ENCODE measurements around the gene TCEANC2. TPM values are rescaled to one million over a fixed set of nuclear protein-coding genes. Genes with fewer than 3 reads are reported as not detected.

Gene TCEANC2
- total and polyA plus RNA-seq, 2 of the 4 experiments (the other 2 are of a cell fraction) = 2.4 to 3.2 TPM

DNA sequence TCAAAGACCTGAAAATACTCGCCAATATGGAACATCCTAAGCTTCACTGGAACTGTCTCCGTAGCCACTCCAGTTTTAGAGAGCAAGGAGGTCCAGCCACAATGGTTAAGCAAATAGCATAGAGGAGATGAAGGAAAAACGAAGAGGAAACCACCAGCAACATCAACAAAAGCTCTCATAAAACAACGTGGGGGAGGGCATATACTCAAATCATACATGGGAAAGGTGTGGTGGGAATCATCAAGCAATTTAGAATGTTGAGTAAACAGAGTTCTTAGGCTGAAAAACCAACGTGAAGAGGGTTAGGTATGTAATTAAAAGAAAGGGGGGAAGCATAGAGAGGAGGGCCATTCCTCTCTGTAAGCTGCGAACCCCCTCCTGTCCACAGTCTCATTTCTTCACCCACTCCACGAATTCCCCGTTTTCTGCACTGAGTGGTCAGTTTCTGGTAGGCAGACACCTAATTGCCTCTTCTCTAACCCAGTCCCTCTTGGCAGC, 1.4 kb upstream of the TCEANC2 start:
- Histone ChIP-seq H3K9me1 (ENCODE audit: insufficient read depth, low read length) (peaks cover 10% of the 10 kb centered on the region), H2BK20ac (ENCODE audit: low read depth, low read length) (no peak overlapping the region), H3K9ac (ENCODE audit: low read depth, low read length) (peak overlapping the region; percentile 73), H2AK9ac (replicated peaks; ENCODE audit: low read depth, low read length, poor library complexity) (peak overlapping the region; percentile 97), H2BK5ac (ENCODE audit: low read depth, low read length, poor library complexity, severe bottlenecking) (peak overlapping the region; percentile 44), H3K4me3 (ENCODE audit: insufficient read depth, low read depth, low read length) (peak overlapping the region; percentile 79), H2BK120ac (ENCODE audit: low read depth, low read length) (peak overlapping the region; percentile 10; the same call in 1 of the 2 replicates), H3K27me3 (ENCODE audit: control insufficient read depth, insufficient read depth, low read length) (no peaks in the 10 kb centered on the region), H3K14ac (replicated peaks; ENCODE audit: low read depth, low read length) (peak overlapping the region; percentile 79), H3K18ac (ENCODE audit: low read depth, low read length) (no peak overlapping the region), H2AFZ (replicated peaks; ENCODE audit: low read length, poor library complexity) (peak overlapping the region; percentile 94), H4K8ac (ENCODE audit: low read depth in 2 of 2, low read length in 2 of 2) (peak overlapping the region; percentile 25 to 89; a peak in 3 of 4 replicates), H3K4ac (ENCODE audit: low read depth, low read length) (peak overlapping the region; percentile 84), H3K79me1 (ENCODE audit: low read depth in 1 of 2, low read length in 2 of 2) (peaks cover 20 to 58% of the 10 kb centered on the region in 2 experiments), H3K23ac (ENCODE audit: low read depth, low read length) (peak overlapping the region; percentile 96), H3K36me3 (ENCODE audit: control insufficient read depth, insufficient read depth, low read length) (no peaks in the 10 kb centered on the region), H3K4me1 (ENCODE audit: control insufficient read depth, insufficient read depth, low read length) (peaks cover 8% of the 10 kb centered on the region), H3K27ac (ENCODE audit: insufficient read depth, low read length) (peak overlapping the region; percentile 75), H2AK5ac (ENCODE audit: low read depth, low read length) (peak overlapping the region; percentile 58; the same call in 1 of the 2 replicates), H4K91ac (ENCODE audit: insufficient read depth, low read depth, low read length) (peak overlapping the region; percentile 78), H4K5ac (ENCODE audit: low read depth, low read length) (peak overlapping the region; percentile 35; the same call in 1 of the 2 replicates), H4K20me1 (ENCODE audit: insufficient read depth, low read length) (peaks cover 13% of the 10 kb centered on the region), H3K56ac (ENCODE audit: extremely low read depth, insufficient read depth, low read length) (peak overlapping the region; percentile 73), H3K9me3 (ENCODE audit: control insufficient read depth, insufficient read depth, low read length) (no peaks in the 10 kb centered on the region), H3K4me2 (ENCODE audit: low read depth, low read length) (peak overlapping the region; percentile 95), H2BK15ac (ENCODE audit: low read depth, low read length) (0 out of 3 replicates have a peak overlapping the region, but pooled peaks have one; percentile 4)
- ChIA-PET CTCF (interaction anchor here (0.9 to 1.4 kb wide), 2 partner anchors 60 to 93 kb away, joined by 3 read pairs; no protein-coding TSS in a partner anchor), POLR2A (ENCODE audit: unreplicated experiment) (interaction anchor here (1.0 to 1.8 kb wide), 2 partner anchors 10 to 220 kb away, joined by 4 read pairs; no protein-coding TSS in a partner anchor)
- no peak for ATAC-seq (ENCODE audit: low read depth)
- intact Hi-C loops (cut with micrococcal nuclease) (loop anchor here (2.0 to 5.0 kb wide), 3 partner anchors 95 to 190 kb away; no protein-coding TSS in a partner anchor), dilution Hi-C loops (cut with HindIII; ENCODE audit: low sequenced_read_pairs, unreplicated experiment) (no loop called here), in situ Hi-C loops (cut with MboI; ENCODE audit: low sequenced_read_pairs) (loop anchor here (25.0 kb wide), 1 partner anchor 190 kb away; no protein-coding TSS in a partner anchor)
- DNase-seq = no peak
- 0% methylated on average over 3 of the region's 8 CpGs; no CpG with 5 or more reads in 1 of the 2 experiments for WGBS, 2 experiments (ENCODE audit: extremely low coverage in 2 of 2, insufficient read length in 1 of 2)
- BruUV-seq (replicated peaks) = no TSS peak
- TF ChIP-seq FOS (IDR thresholded peaks at IDR 0.05; ENCODE audit: low read depth, low read length) (no peak), USF2 (IDR thresholded peaks at IDR 0.05; ENCODE audit: low read depth, low read length) (no peak), CEBPB (IDR thresholded peaks at IDR 0.05; ENCODE audit: low read depth, low read length) (no peak)
